GM23338 (cell line): ENCODE data around the gene PRKX. TPM values are rescaled to one million over a fixed set of nuclear protein-coding genes. Genes with fewer than 3 reads are reported as not detected.
"Not testable (repeated sequence)": the region's sequence is repeated elsewhere in the genome, so short reads cannot be mapped to it uniquely, and the experiment has no call there.

ENCODE experiments used
- ATAC-seq: fragments of 200-7000 bp; cut with Tn5 transposase; 3 replicates; pipeline ENCODE4 v1.9.1; 2020
- DNase-seq: peaks from one replicate; pipeline ENCODE4 v3.0.0-alpha.2; 2015; ENCODE audit warnings: low spot score
- H2AFZ ChIP-seq: fragments of 200-600 bp; sonication (generic); 2 replicates; pipeline ENCODE4 v1.8.0; 2016; ENCODE audit warnings: antibody characterized with exemption, mild to moderate bottlenecking, moderate library complexity
- H3F3A ChIP-seq: fragments of 200-600 bp; sonication (generic); replicated peaks from 2 replicates; pipeline ENCODE4 v1.8.0; 2017; ENCODE audit warnings: antibody characterized with exemption, mixed run types, low read depth
- H3K27ac ChIP-seq: fragments of 200-600 bp; sonication (generic); 2 replicates; pipeline ENCODE4 v1.6.1; 2016; ENCODE audit warnings: low read depth
- H3K27me3 ChIP-seq: fragments of 200-600 bp; sonication (generic); 2 replicates; pipeline ENCODE4 v1.8.0; 2016; ENCODE audit warnings: mild to moderate bottlenecking, mixed run types, moderate library complexity; ENCODE audit not compliant: insufficient read depth
- H3K36me3 ChIP-seq: fragments of 200-600 bp; sonication (generic); 2 replicates; pipeline ENCODE4 v1.8.0; 2016; ENCODE audit warnings: mild to moderate bottlenecking; ENCODE audit not compliant: insufficient read depth
- H3K4me1 ChIP-seq: fragments of 200-600 bp; sonication (generic); 2 replicates; pipeline ENCODE4 v1.8.0; 2016; ENCODE audit warnings: mild to moderate bottlenecking, moderate library complexity; ENCODE audit not compliant: insufficient read depth
- H3K4me2 ChIP-seq: fragments of 200-600 bp; sonication (generic); 2 replicates; pipeline ENCODE4 v1.7.1; 2017; ENCODE audit warnings: mixed run types
- H3K4me3 ChIP-seq: fragments of 200-600 bp; sonication (generic); 2 replicates; pipeline ENCODE4 v1.6.1; 2016; ENCODE audit warnings: mixed run types
- H3K79me2 ChIP-seq: fragments of 200-600 bp; sonication (generic); replicated peaks from 2 replicates; pipeline ENCODE4 v1.8.0; 2017; ENCODE audit warnings: mild to moderate bottlenecking; ENCODE audit not compliant: insufficient read depth
- H3K9me2 ChIP-seq: fragments of 200-600 bp; sonication (generic); 2 replicates; pipeline ENCODE4 v1.8.0; 2017; ENCODE audit not compliant: insufficient read depth
- H4K20me1 ChIP-seq: fragments of 200-600 bp; sonication (generic); replicated peaks from 2 replicates; pipeline ENCODE4 v1.8.0; 2017; ENCODE audit warnings: mild to moderate bottlenecking; ENCODE audit not compliant: insufficient read depth
- H3K27ac Mint-ChIP-seq: 2 replicates; pipeline ENCODE4 v1.8.0; 2020; ENCODE audit warnings: inconsistent platforms, mild to moderate bottlenecking, moderate library complexity, mixed read lengths
- H3K27me3 Mint-ChIP-seq: 3 replicates; pipeline ENCODE4 v1.8.0; 2022; ENCODE audit warnings: low read depth, mild to moderate bottlenecking, moderate library complexity, mixed read lengths, inconsistent platforms; ENCODE audit not compliant: insufficient read depth, poor library complexity
- H3K36me3 Mint-ChIP-seq: 3 replicates; pipeline ENCODE4 v1.8.0; 2021; ENCODE audit warnings: low read depth, mild to moderate bottlenecking, inconsistent platforms, moderate library complexity, mixed read lengths
- H3K4me1 Mint-ChIP-seq: 3 replicates; pipeline ENCODE4 v1.8.0; 2020; ENCODE audit warnings: mild to moderate bottlenecking, inconsistent platforms, mixed read lengths
- H3K4me3 Mint-ChIP-seq: 3 replicates; pipeline ENCODE4 v1.8.0; 2021; ENCODE audit warnings: moderate library complexity, mild to moderate bottlenecking, inconsistent platforms, mixed read lengths
- H3K9me3 Mint-ChIP-seq: 3 replicates; pipeline ENCODE4 v1.8.0; 2020; ENCODE audit warnings: moderate library complexity, mild to moderate bottlenecking, inconsistent platforms, mixed read lengths
- EZH2phosphoT487 ChIP-seq: fragments of 200-600 bp; sonication (generic); IDR thresholded peaks from one replicate; pipeline ENCODE4 v1.8.1; 2018; ENCODE audit warnings: antibody characterized with exemption; ENCODE audit not compliant: unreplicated experiment
- JUNB ChIP-seq: IDR thresholded peaks from one replicate; pipeline ENCODE4 v1.6.1; 2016; ENCODE audit warnings: antibody characterized with exemption; ENCODE audit not compliant: unreplicated experiment
- NANOG ChIP-seq: IDR thresholded peaks from 2 replicates; pipeline ENCODE4 v1.6.1; 2016; ENCODE audit warnings: antibody characterized with exemption, borderline replicate concordance
- POLR2AphosphoS5 ChIP-seq: IDR thresholded peaks from 2 replicates; pipeline ENCODE4 v1.6.1; 2016; ENCODE audit warnings: antibody characterized with exemption, low read depth
- ZNF114 ChIP-seq: fragments of 250-450 bp; sonication (Bioruptor Pico); IDR thresholded peaks from 2 replicates; pipeline ENCODE4 v1.5.0; 2020; ENCODE audit warnings: mild to moderate bottlenecking, moderate library complexity
- ZNF331 ChIP-seq: fragments of 250-450 bp; sonication (Bioruptor Pico); IDR thresholded peaks from 2 replicates; pipeline ENCODE4 v1.5.0; 2020; ENCODE audit warnings: low read depth, mild to moderate bottlenecking, moderate library complexity
- polyA plus RNA-seq: library from polyadenylated mRNA; unstranded; fragments of >200 nt; fragmentation: Nextera tagmentation; extraction: Ambion mirVana; gene quantifications from 2 replicates; pipeline ENCODE4 v1.2.1, GENCODE V29; 2016
- small RNA-seq: library from RNA; depleted of rRNA; stranded (forward); fragments of <200 nt; gene quantifications from one replicate; pipeline ENCODE3, GENCODE V24; 2014; ENCODE audit warnings: low replicate concordance
- total RNA-seq: library from RNA; depleted of rRNA; stranded (reverse); fragments of >200 nt; shearing (Covaris generic); gene quantifications from 2 replicates; pipeline ENCODE4 v1.2.3, GENCODE V29; 2014
- TF ChIP-seq, protein P1 (sequence below): IDR thresholded peaks from one replicate; pipeline ENCODE4 v1.6.1; 2018; ENCODE audit warnings: antibody characterized with exemption; ENCODE audit not compliant: unreplicated experiment
- TF ChIP-seq, protein P2 (sequence below), 2 experiments: fragments of 200-600 bp in 1 of 2; sonication (generic) in 1 of 2; conservative IDR thresholded peaks; 2 replicates each; pipeline versions ENCODE4 v1.5.1 to v1.6.1; 2016 to 2017; ENCODE audit warnings: antibody characterized with exemption in 2 of 2, low read depth in 2 of 2, mild to moderate bottlenecking in 2 of 2, moderate library complexity in 1 of 2

PRKX gene
- total and polyA plus RNA-seq, 2 experiments from 2014 or later = 12.9 to 43.5 TPM

DNA sequence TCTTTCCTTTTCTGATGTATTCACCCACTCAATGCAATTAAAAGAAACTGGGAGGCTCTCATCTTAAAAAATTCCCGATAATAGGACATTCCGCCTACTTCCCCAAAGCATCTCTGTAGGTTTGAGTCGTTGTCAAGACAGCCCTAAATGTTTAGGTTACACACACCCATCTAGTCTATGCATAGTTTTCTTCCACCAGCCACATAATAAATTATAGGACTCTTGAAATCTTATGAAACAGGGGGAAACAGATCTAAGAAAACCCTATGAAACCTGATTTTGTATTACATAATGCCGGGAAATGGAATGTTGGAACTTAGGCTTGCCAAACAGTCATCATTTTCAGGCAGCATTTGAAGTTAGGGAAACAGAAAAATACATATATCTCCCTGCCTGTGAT, 150.0 kb downstream of the PRKX start (continued):
- TF ChIP-seq, protein P1, sequence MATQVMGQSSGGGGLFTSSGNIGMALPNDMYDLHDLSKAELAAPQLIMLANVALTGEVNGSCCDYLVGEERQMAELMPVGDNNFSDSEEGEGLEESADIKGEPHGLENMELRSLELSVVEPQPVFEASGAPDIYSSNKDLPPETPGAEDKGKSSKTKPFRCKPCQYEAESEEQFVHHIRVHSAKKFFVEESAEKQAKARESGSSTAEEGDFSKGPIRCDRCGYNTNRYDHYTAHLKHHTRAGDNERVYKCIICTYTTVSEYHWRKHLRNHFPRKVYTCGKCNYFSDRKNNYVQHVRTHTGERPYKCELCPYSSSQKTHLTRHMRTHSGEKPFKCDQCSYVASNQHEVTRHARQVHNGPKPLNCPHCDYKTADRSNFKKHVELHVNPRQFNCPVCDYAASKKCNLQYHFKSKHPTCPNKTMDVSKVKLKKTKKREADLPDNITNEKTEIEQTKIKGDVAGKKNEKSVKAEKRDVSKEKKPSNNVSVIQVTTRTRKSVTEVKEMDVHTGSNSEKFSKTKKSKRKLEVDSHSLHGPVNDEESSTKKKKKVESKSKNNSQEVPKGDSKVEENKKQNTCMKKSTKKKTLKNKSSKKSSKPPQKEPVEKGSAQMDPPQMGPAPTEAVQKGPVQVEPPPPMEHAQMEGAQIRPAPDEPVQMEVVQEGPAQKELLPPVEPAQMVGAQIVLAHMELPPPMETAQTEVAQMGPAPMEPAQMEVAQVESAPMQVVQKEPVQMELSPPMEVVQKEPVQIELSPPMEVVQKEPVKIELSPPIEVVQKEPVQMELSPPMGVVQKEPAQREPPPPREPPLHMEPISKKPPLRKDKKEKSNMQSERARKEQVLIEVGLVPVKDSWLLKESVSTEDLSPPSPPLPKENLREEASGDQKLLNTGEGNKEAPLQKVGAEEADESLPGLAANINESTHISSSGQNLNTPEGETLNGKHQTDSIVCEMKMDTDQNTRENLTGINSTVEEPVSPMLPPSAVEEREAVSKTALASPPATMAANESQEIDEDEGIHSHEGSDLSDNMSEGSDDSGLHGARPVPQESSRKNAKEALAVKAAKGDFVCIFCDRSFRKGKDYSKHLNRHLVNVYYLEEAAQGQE = no peak
- TF ChIP-seq EZH2phosphoT487 (no peak), ZNF114 (CRISPR knock-in tag) (no peak), JUNB (no peak), NANOG (no peak), POLR2AphosphoS5 (no peak), ZNF331 (CRISPR knock-in tag) (no peak)
- TF ChIP-seq, protein P2, sequence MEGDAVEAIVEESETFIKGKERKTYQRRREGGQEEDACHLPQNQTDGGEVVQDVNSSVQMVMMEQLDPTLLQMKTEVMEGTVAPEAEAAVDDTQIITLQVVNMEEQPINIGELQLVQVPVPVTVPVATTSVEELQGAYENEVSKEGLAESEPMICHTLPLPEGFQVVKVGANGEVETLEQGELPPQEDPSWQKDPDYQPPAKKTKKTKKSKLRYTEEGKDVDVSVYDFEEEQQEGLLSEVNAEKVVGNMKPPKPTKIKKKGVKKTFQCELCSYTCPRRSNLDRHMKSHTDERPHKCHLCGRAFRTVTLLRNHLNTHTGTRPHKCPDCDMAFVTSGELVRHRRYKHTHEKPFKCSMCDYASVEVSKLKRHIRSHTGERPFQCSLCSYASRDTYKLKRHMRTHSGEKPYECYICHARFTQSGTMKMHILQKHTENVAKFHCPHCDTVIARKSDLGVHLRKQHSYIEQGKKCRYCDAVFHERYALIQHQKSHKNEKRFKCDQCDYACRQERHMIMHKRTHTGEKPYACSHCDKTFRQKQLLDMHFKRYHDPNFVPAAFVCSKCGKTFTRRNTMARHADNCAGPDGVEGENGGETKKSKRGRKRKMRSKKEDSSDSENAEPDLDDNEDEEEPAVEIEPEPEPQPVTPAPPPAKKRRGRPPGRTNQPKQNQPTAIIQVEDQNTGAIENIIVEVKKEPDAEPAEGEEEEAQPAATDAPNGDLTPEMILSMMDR (conservative IDR thresholded peaks at IDR 0.05; ENCODE audit: low read depth in 2 of 2) = no peak

DNA sequence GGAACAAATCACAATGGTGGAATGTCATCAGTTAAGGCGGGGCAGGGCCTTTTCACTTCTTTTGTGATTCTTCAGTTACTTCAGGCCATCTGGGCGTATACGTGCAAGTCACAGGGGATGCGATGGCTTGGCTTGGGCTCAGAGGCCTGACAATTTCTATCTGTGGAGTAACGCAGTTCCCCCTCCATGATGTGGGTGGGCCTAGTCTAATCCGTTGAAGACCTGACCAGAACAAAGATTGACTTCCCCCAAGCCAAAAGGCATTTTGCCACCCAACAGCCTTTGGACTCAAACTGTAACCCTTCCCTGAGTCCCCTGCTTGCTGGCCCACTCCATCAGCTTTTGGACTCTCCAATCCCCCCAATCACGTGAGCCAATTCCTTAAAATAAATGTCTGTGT, 153.4 kb downstream of the PRKX start:
- H3K4me1 Mint-ChIP-seq, H3K4me3 ChIP-seq, DNase-seq, H4K20me1 ChIP-seq, H3K36me3 Mint-ChIP-seq, H3K9me2 ChIP-seq, H3K27me3 Mint-ChIP-seq, H3K27ac ChIP-seq, H3K4me3 Mint-ChIP-seq, H3K4me1 ChIP-seq, H3K27me3 ChIP-seq, H3K4me2 ChIP-seq, H3F3A ChIP-seq, H3K79me2 ChIP-seq, ATAC-seq, H3K27ac Mint-ChIP-seq, H3K36me3 ChIP-seq, H2AFZ ChIP-seq: not testable (repeated sequence)
- H3K9me3 Mint-ChIP-seq = peaks cover 18% of the 10 kb centered on the region

Small RNA genes within 50 kb of the gene (small RNA-seq; reads per million reads assigned to genes)
- gene RF00019 (not detected), gene RNU6-114P (not detected)
